Endothelial cell of umbilical vein (primary cell): Measurements from ENCODE around the gene DRC7.

Experiments used
- CTCF ChIP-seq, 2 donors: IDR thresholded peaks; 1 replicate in 1 of 2; 2 replicates in 1 of 2; pipeline ENCODE4 v1.5.1; 2011; ENCODE audit warnings: low read length in 2 of 2, mild to moderate bottlenecking in 2 of 2, moderate library complexity in 2 of 2, control low read depth in 1 of 2, inconsistent platforms in 1 of 2, low read depth in 1 of 2; ENCODE audit not compliant: insufficient read depth in 1 of 2; ENCODE audit errors: extremely low read depth in 1 of 2
- EZH2 ChIP-seq: IDR thresholded peaks from 2 replicates; pipeline ENCODE4 v1.6.1; 2012; ENCODE audit warnings: borderline replicate concordance, low read depth, mild to moderate bottlenecking, moderate library complexity, low read length, inconsistent platforms; ENCODE audit not compliant: severe bottlenecking
- FOS ChIP-seq: IDR thresholded peaks from 2 replicates; pipeline ENCODE4 v1.6.1; 2011; ENCODE audit warnings: mild to moderate bottlenecking, low read length, moderate library complexity, borderline replicate concordance; ENCODE audit not compliant: insufficient read depth
- MAX ChIP-seq: IDR thresholded peaks from 2 replicates; pipeline ENCODE4 v1.6.1; 2011; ENCODE audit not compliant: insufficient read depth, insufficient read length
- POLR2A ChIP-seq: IDR thresholded peaks from 2 replicates; pipeline ENCODE4 v1.6.1; 2012; ENCODE audit warnings: low read depth, mild to moderate bottlenecking, control low read depth, low read length
- POLR2AphosphoS5 ChIP-seq: IDR thresholded peaks from 2 replicates; pipeline ENCODE4 v1.6.1; 2012; ENCODE audit warnings: low read depth, mild to moderate bottlenecking, control low read depth, low read length, moderate library complexity; ENCODE audit not compliant: insufficient read depth

- TF ChIP-seq POLR2AphosphoS5 (no peak), CTCF (IDR thresholded peaks at IDR 0.05; ENCODE audit: extremely low read depth in 1 of 2, insufficient read depth in 1 of 2, low read depth in 1 of 2, low read length in 2 of 2) (no peak), POLR2A (no peak), MAX (no peak), FOS (no peak), EZH2 (no peak)
These were observed 67.9 kb downstream of the DRC7 start for GRCh38 chr16:57762365-57763040.
